AG09309 (cell line): ENCODE data around the gene CHURC1.

Experiments
- DNase-seq: peaks from one replicate; pipeline ENCODE4 v3.0.0-alpha.2; 2010; ENCODE audit warnings: low read depth
- H3K4me3 ChIP-seq: 2 replicates; pipeline ENCODE4 v1.5.1; 2011; ENCODE audit warnings: mild to moderate bottlenecking, low read depth, low read length, moderate library complexity; ENCODE audit not compliant: control insufficient read depth
- CTCF ChIP-seq: IDR thresholded peaks from 2 replicates; pipeline ENCODE4 v1.5.1; 2011; ENCODE audit warnings: mild to moderate bottlenecking, low read depth, low read length, inconsistent platforms; ENCODE audit not compliant: insufficient read depth, control insufficient read depth; ENCODE audit errors: missing control alignments

The CHURC1 gene

GRCh38 chr14:64947710-64948611 is 33.7 kb downstream of the CHURC1 start:
- no peak overlapping the region for H3K4me3 ChIP-seq
- no peak for DNase-seq
- TF ChIP-seq CTCF = no peak

GRCh38 chr14:64948612-64949210 is 34.5 kb downstream of the CHURC1 start:
- no peak overlapping the region for H3K4me3 ChIP-seq
- DNase-seq = no peak
- TF ChIP-seq CTCF = no peak

GRCh38 chr14:64950889-64951288 is 36.6 kb downstream of the CHURC1 start:
- no peak for TF ChIP-seq CTCF

GRCh38 chr14:64951291-64951690 is 37.0 kb downstream of the CHURC1 start:
- H3K4me3 ChIP-seq = no peak overlapping the region
- DNase-seq = no peak
- no peak for TF ChIP-seq CTCF

More at GRCh38 chr14:64950889-64951288, 36.6 kb downstream of the CHURC1 start:
- no peak overlapping the region for H3K4me3 ChIP-seq
- no peak for DNase-seq

- no peak for DNase-seq
- H3K4me3 ChIP-seq = no peak overlapping the region
- TF ChIP-seq CTCF = no peak
These were observed 37.5 kb downstream of the CHURC1 start for GRCh38 chr14:64951724-64952123.

- TF ChIP-seq CTCF = no peak
- H3K4me3 ChIP-seq = no peak overlapping the region
- no peak for DNase-seq
These were observed 38.5 kb downstream of the CHURC1 start for GRCh38 chr14:64952598-64953309.
